NT2/D1 (cell line): ENCODE data around the gene TMEM244.

Experiments
- SUZ12 ChIP-seq: IDR thresholded peaks from 2 replicates; pipeline ENCODE4 v1.6.1; 2011; ENCODE audit not compliant: insufficient read length, insufficient read depth; ENCODE audit errors: extremely low read depth
- ZNF274 ChIP-seq: IDR thresholded peaks from 2 replicates; pipeline ENCODE4 v1.6.1; 2011; ENCODE audit warnings: mild to moderate bottlenecking, low read depth, low read length

GRCh38 chr6:129853996-129854711, 7.0 kb downstream of the TMEM244 start:
- TF ChIP-seq ZNF274: no peak
- TF ChIP-seq SUZ12: no peak
